Limb (tissue), 2 donors: Measurements from ENCODE around the gene MINDY2.

ENCODE experiments used
- DNase-seq, 2 donors: peaks; one replicate each; pipeline ENCODE4 v3.0.0-alpha.2; 2016; ENCODE audit errors: extremely low spot score in 2 of 2

The MINDY2 gene, protein sequence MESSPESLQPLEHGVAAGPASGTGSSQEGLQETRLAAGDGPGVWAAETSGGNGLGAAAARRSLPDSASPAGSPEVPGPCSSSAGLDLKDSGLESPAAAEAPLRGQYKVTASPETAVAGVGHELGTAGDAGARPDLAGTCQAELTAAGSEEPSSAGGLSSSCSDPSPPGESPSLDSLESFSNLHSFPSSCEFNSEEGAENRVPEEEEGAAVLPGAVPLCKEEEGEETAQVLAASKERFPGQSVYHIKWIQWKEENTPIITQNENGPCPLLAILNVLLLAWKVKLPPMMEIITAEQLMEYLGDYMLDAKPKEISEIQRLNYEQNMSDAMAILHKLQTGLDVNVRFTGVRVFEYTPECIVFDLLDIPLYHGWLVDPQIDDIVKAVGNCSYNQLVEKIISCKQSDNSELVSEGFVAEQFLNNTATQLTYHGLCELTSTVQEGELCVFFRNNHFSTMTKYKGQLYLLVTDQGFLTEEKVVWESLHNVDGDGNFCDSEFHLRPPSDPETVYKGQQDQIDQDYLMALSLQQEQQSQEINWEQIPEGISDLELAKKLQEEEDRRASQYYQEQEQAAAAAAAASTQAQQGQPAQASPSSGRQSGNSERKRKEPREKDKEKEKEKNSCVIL

DNA sequence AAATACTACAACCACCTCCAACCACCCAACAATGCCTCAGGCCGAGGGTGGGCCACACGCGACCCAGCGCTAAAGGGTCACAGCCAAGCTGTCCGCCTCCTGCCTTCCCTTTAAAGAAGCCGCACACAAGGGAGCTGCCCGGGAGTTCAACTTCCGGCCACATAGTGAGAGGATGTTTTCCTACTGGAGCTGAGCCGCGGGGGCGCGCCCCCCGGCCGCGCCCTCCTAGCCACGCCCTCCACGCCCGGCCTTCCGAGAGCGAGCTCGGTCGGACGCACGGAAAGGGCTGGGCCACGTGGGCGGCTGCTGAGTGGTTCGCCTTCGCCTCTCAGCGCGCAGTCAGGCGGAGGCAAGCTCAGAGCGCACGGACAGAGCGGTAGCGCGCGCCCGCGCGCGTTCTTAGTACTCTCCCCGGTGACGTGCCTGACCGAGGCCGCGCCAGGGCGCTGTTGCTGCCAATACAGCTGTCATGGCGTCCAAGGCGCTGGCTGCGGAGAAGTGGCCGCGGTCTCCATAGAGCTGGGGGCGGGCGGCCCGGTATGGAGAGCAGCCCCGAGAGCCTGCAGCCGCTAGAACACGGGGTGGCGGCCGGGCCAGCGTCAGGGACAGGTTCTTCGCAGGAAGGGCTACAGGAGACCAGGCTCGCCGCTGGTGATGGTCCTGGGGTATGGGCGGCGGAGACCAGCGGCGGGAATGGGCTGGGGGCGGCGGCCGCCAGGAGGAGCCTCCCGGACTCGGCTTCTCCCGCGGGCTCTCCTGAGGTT, at the start of gene MINDY2:
TSS of gene MINDY2 (plus strand) at position 446 of the 764 bp plus-strand sequence. CDS start at position 540, 94 bp downstream.
- DNase-seq, result peak; percentile 97 to 99

DNA sequence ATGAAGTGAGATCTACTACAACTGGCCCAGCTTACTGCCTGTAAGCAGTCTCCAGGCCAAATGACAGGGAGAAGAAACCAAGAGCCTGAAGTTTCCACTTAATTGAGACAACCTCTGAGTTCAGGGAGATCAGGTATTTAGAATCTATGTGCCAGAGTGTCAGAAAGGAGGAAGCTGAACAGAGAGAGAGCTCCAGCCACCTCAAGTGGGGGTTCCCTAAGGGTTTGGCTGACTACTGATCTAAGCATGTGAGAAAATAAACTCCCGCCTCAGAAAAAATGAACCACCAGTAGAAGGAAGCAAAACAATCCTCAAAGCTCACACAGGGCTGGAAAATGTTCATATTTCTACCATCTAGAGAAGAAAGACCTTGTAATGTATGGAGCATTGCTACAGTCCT, 46.6 kb upstream of the MINDY2 start:
- DNase-seq, result no peak

DNA sequence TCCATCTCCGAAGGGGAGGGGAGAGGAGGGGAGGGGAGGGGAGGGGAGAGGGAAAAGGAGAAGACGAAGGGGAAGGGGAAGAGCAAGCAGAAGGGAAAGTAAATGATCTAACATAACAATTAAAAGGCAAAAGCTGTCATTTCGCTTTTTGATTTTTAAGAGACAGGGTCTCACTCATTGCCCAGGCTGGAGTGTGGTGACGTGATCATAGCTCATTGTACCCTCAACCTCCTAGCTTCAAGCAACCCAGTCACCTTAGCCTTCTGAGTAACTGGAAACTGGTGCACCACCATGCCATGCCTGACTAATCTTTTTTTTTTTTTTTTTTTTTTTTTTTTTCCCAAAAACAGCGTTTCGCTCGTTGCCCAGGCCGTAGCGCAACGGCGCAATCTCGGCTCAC, 44.2 kb upstream of the MINDY2 start:
- DNase-seq, result no peak

GRCh38 chr15:58731756-58732535, 39.2 kb upstream of the MINDY2 start:
- no peak for DNase-seq

GRCh38 chr15:58732625-58733363, 38.3 kb upstream of the MINDY2 start:
- DNase-seq, result no peak

GRCh38 chr15:58734859-58735258, 36.2 kb upstream of the MINDY2 start:
- DNase-seq, result no peak

DNA sequence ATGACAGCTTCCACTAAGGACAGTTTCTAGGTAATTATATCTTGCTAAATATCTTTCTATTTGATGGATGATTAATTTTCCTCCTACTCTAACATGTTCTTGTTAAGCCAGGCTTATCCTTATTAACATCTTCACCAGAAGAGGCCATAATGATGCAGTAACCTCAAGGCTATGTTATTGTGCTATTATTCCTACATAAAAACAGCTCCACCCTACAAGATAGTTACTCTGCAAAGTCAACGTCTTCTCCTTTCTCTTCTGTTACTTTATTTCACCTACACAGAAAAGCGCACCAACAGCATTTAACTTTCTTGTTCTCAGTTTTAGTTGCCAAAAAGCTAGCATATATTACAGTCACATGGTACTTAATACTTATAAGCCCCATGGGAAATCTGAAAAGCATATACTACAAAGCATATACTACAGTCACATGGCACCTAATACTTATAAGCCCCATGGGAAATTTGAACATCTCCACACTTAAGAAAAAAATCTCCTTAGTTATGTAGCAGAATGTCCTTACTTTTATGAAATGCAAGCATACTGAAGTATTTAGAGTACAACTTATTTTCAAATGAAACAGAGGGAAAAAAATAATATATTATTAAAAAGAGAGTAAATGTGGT, 35.0 kb upstream of the MINDY2 start:
- DNase-seq, result no peak

GRCh38 chr15:58737298-58737697, 33.8 kb upstream of the MINDY2 start:
- DNase-seq, result no peak

DNA sequence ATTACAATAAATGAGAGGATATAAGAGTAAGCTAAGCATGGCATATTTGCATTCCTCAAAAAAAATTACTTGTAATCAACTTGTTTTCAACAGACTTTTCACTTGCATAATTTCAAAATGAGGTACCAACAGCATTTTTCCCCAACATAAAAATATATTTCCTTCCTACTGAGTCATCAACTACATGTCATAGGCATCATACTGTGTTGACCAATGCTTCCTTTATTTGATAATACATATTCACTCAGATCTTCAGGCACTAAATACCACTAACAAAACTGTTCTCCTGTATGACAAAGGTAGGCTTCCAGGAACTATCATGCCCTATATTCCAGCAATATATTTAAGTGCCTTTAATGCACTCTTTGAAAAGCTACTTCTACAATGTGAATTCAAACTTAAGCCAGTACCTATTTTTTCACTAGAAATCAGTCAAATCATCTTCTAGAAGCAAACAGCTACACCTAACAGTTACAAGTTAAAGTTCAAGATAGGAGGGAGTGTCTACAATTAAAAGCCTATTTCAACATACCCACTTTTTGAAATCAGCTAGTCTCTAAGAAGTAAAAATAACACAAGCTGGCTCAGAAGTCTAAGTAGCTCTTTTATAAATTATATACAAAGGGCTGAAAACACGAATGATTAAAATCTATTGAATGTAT, 32.9 kb upstream of the MINDY2 start:
- no peak for DNase-seq

DNA sequence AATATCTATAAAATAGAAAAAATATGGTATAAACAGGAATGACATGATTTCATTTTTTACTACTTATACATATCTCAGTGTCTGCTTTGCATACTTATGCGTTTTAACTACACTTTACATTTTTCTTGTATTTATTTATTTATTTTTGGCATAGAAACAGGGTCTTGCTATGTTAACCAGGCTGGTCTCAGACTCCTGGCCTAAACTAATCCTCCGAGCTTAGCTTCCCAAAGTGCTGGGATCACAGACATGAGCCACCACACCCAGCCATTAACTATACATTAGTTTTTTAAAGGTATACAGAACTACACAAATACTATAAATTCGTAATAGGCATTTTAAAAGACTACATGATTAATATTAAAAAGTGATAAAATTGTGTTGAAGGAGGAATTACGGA, 30.7 kb upstream of the MINDY2 start:
- no peak for DNase-seq

DNA sequence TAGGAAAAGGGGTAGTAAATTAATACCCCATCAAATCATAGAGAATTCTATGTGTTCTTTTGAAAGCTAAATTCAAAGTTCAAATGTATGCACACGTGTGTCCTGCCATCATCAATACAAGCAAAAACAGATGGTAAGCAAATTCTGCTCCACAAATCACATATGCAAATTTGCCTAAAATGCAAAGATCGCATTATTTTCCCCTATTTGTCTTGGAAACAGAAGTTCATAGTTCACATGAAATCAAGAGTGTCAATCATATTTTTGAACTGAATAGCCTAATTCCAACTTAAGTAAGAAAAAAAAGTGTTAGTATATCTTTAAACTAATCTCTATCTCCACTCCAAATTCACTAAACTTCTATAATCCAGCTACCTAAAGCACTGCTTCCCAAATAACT, 30.1 kb upstream of the MINDY2 start:
- DNase-seq, result no peak

DNA sequence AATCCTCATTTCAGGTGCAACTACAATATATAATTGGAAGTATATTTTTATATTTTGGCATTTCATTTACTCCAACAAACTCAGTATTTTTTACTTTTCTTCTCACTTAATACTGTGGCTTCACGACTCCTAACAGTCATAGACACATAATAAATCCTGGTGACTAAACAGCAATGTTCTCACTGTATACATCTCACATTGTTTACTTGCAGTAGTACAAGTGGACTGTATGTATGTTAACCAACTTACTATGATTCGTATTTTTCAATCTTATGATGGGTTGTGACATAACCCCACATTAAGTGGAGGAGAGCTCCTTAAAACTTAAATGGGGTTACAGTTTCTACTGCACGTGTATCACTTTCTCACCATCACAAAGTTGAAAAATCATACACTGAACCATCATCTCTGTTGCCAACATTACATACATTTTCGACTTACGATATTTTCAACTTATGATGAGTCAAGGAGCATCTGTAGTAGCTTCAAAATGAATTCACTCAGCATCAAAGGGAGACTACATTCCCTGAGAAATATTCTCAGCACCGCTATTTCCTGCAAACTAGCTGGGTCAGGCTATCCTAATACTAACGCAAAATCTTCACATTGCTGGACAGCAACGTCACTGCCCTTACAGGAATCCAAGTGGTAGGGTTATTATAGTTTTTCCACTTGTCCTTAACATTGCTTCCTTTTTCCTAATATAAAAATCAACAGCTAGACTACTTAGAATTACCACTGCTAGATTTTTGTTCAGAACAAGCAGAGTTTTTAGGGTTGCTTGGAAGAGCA, 28.9 kb upstream of the MINDY2 start:
- DNase-seq, result no peak

DNA sequence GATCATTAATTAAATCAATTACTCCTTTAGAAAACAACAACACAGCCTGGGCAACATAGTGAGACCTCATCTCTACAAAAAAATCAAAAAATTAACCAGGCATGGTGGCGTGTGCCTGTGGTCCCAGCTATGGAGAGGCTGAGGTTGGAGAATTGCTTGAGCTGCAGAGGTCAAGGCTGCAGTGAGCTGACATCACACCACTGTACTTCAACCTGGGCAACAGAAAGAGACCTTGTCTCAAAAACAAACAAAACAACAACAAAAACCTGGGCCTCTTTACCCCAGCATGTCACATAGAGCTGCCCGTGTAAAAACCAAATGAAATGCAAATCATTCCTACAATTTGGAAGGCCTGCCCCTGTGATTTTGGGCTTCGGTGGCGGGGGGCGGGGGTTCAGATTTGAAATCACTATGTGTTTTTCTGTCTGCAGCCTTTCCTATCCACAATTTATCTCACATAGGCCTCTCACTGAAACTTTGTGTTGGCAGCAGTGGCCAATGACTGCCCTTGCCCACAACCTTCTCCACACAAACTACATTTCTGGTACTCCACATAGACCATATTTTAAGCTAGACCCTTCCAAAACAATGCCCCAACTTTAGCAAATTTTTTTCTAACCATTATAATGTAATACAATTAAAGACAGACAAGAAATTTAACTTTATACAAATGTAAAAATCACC, 28.1 kb upstream of the MINDY2 start:
- DNase-seq, result no peak

GRCh38 chr15:58746174-58746573, 24.9 kb upstream of the MINDY2 start:
- no peak for DNase-seq

- no peak for DNase-seq
Measured at GRCh38 chr15:58748040-58748851, 22.9 kb upstream of the MINDY2 start.

GRCh38 chr15:58748852-58749531, 22.1 kb upstream of the MINDY2 start:
- DNase-seq, result peak; percentile 27 to 77
